Tibial artery (tissue), 4 donors: ENCODE results near the gene ZNF813.
"Not testable (repeated sequence)": the region's sequence is repeated elsewhere in the genome, so short reads cannot be mapped to it uniquely, and the experiment has no call there.

ENCODE experiments used
- DNase-seq, 2 donors: peaks; one replicate each; pipeline ENCODE4 v3.0.0-alpha.2; 2019
- H3K27ac ChIP-seq, 2 donors: fragments of 200-600 bp; sonication (generic) in 1 of 2; 1 replicate in 1 of 2; 2 replicates in 1 of 2; pipeline ENCODE4 v1.5.1; 2018 to 2019; ENCODE audit warnings: mild to moderate bottlenecking in 1 of 2
- H3K27me3 ChIP-seq, 2 donors: fragments of 200-600 bp; sonication (generic) in 1 of 2; one replicate each; pipeline versions ENCODE4 v1.5.1 to v1.6.0; 2016 to 2019
- H3K36me3 ChIP-seq, 3 donors: fragments of 200-600 bp; sonication (generic) in 2 of 3; one replicate each; pipeline ENCODE4 v1.5.1; 2016 to 2019; ENCODE audit warnings: mild to moderate bottlenecking in 2 of 3
- H3K4me1 ChIP-seq, 4 donors: fragments of 200-600 bp; sonication (generic) in 2 of 4; 1 replicate in 3 of 4; 2 replicates in 1 of 4; pipeline ENCODE4 v1.5.1; 2016 to 2019
- H3K4me3 ChIP-seq, 2 donors: fragments of 200-600 bp; sonication (generic) in 1 of 2; 1 replicate in 1 of 2; 2 replicates in 1 of 2; pipeline ENCODE4 v1.5.1; 2018 to 2019; ENCODE audit warnings: mild to moderate bottlenecking in 2 of 2
- H3K9me3 ChIP-seq, 3 donors: fragments of 200-600 bp; sonication (generic) in 1 of 3; one replicate each; pipeline ENCODE4 v1.5.1; 2016 to 2019
- intact Hi-C: fragments of 100-400 bp; cut with DNase I; formaldehyde crosslinking; loops from one replicate; pipeline ENCODE4 v1.15.0; 2023; ENCODE audit warnings: low total_unique reads
- TF ChIP-seq, protein P1 (sequence below), 2 experiments: fragments of 200-600 bp in 1 of 2; fragments of 450-650 bp in 1 of 2; IDR thresholded peaks; one replicate each; pipeline ENCODE4 v1.5.1; 2017 to 2019; ENCODE audit warnings: antibody characterized with exemption in 2 of 2, mild to moderate bottlenecking in 1 of 2, moderate library complexity in 1 of 2

The ZNF813 gene

DNA sequence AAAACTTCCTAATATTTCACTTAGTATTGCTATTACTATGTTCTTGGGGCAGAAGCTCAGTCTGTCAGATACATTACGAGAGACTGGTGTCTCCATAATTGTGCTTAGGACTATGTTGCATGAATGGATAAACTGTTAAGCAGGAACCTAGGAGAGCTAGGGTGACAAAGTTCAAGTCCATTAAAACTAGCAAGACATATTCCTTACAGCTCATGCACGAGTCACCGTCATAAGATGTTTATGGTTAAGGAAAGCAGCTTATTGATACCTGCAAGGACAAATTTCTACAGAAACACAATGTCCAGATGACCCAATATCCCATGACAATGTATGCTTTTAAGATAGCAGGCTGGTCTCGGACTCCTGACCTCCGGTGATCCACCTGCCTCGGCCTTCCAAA lies 5.7 kb upstream of the ZNF813 start:
- Histone ChIP-seq H3K9me3 (peaks cover 8 to 35% (median 11%) of the 10 kb centered on the region in 3 donors), H3K27me3 (no peaks in the 10 kb centered on the region), H3K4me3 (no peak overlapping the region), H3K36me3 (peaks cover 12 to 19% (median 14%) of the 10 kb centered on the region in 3 donors), H3K4me1 (peaks cover 0 to 7% (median 2%) of the 10 kb centered on the region in 4 donors), H3K27ac (no peak overlapping the region)
- DNase-seq: no peak
- TF ChIP-seq, protein P1, sequence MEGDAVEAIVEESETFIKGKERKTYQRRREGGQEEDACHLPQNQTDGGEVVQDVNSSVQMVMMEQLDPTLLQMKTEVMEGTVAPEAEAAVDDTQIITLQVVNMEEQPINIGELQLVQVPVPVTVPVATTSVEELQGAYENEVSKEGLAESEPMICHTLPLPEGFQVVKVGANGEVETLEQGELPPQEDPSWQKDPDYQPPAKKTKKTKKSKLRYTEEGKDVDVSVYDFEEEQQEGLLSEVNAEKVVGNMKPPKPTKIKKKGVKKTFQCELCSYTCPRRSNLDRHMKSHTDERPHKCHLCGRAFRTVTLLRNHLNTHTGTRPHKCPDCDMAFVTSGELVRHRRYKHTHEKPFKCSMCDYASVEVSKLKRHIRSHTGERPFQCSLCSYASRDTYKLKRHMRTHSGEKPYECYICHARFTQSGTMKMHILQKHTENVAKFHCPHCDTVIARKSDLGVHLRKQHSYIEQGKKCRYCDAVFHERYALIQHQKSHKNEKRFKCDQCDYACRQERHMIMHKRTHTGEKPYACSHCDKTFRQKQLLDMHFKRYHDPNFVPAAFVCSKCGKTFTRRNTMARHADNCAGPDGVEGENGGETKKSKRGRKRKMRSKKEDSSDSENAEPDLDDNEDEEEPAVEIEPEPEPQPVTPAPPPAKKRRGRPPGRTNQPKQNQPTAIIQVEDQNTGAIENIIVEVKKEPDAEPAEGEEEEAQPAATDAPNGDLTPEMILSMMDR (IDR thresholded peaks at IDR 0.05): no peak
- intact Hi-C loops: loop anchor here (10.0 kb wide), 1 partner anchor 53 kb away; no protein-coding TSS in a partner anchor

DNA sequence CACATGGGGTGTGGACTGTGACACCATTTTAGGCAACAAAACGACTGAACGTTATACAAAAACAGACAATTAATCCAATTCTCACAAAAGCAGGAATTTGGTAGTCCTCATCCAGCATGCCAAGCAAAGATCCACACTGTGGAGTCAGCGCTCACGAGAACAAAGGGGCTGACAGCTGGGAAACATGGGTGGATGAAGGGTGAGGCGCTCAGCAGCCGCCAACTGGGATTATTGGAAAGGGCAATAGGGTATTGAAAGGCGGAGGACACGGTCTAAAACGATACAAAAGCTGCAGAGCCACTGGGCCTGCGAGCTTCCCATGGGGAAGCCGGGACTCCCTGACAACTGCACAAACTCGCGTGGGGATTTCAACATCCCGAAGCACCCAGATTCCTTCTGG lies 4.7 kb upstream of the ZNF813 start:
- no peak overlapping the region for H3K4me3 ChIP-seq
- no peak for DNase-seq
- H3K27ac ChIP-seq: no peak overlapping the region
- H3K9me3 ChIP-seq: peaks cover 0 to 26% (median 3%) of the 10 kb centered on the region in 3 donors
- no peaks in the 10 kb centered on the region for H3K27me3 ChIP-seq
- H3K36me3 ChIP-seq: peaks cover 8 to 11% (median 9%) of the 10 kb centered on the region in 3 donors
- peaks cover 0 to 9% (median 3%) of the 10 kb centered on the region in 4 donors for H3K4me1 ChIP-seq
- intact Hi-C loops: loop anchor here (10.0 kb wide), 1 partner anchor 52 kb away; no protein-coding TSS in a partner anchor
- TF ChIP-seq, protein P1 (IDR thresholded peaks at IDR 0.05): no peak

DNA sequence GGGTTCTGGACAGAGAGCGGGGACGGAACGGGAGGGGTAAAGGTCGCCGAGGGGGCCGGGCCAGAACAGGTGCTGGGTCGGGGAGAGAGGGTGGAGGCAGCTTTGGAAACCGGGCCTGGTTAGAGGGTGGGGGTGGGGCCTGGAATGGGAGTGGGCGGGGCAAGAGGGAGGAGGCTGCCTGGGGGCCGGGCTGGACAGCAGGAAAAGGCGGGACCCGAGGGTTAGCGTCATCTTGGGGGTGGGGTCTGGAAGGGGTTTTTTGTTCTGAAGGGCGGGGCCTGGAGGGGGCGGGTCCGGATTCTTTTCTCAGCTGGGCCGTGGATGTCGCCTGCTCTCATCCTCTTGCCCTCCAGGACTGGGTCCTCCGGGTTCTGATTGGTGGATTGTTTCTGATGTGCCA lies 4.3 kb upstream of the ZNF813 start:
- H3K4me1 ChIP-seq: peaks cover 0 to 11% (median 5%) of the 10 kb centered on the region in 4 donors
- H3K9me3 ChIP-seq: peaks cover 0 to 22% (median under 1%) of the 10 kb centered on the region in 3 donors
- H3K27ac ChIP-seq: no peak overlapping the region
- peaks cover 6 to 8% (median 7%) of the 10 kb centered on the region in 3 donors for H3K36me3 ChIP-seq
- TF ChIP-seq, protein P1 (IDR thresholded peaks at IDR 0.05): no peak
- DNase-seq: no peak
- intact Hi-C loops: loop anchor here (10.0 kb wide), 1 partner anchor 52 kb away; no protein-coding TSS in a partner anchor
- H3K27me3 ChIP-seq: no peaks in the 10 kb centered on the region
- no peak overlapping the region for H3K4me3 ChIP-seq

DNA sequence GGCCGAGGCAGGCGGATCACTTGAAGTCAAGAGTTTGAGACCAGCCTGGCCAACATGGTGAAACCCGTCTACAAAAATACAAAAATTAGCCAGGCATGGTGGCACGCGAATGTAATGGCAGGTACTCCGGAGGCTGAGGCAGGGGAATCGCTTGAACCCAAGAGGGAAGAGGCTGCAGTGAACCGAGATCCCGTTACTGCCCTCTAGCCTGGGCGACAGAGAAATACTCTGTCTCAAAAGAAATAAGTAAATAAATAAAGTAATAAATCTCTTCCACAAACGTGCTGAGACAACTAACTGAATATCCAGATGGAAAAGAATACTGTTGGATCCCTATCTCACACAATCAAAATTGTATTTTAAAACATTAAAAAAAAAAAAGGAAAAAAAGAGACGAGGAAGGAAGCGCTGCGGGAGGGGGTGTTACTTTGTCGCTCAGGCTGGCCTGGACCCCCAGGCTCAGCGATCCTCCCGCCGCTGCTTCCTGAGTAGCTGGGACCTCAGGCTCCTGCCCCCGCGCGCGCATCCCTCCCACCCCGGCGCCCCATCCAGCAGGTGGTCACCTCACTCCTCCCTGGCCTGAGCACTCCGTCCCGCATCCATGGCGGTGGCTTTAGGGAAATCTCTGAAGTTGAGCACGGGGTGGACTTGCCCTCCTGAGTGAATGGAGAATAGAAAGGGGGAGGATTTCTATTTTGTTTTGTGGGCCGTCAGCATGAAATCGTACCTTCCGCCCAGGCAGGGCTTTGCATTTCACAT lies 628 bp upstream of the ZNF813 start:
- Histone ChIP-seq H3K36me3 (no peaks in the 10 kb centered on the region), H3K4me3 (peak overlapping the region; percentile 60 to 83), H3K9me3 (peaks cover 0 to 6% (median 0%) of the 10 kb centered on the region in 3 donors), H3K27ac (peak overlapping the region in 1 of 2 donors; percentile 76), H3K27me3 (no peaks in the 10 kb centered on the region), H3K4me1 (peaks cover 0 to 22% (median 8%) of the 10 kb centered on the region in 4 donors)
- peak; percentile 26 to 68 for DNase-seq
- intact Hi-C loops: loop anchor here (10.0 kb wide), 1 partner anchor 48 kb away; no protein-coding TSS in a partner anchor
- TF ChIP-seq, protein P1 (IDR thresholded peaks at IDR 0.05): no peak

DNA sequence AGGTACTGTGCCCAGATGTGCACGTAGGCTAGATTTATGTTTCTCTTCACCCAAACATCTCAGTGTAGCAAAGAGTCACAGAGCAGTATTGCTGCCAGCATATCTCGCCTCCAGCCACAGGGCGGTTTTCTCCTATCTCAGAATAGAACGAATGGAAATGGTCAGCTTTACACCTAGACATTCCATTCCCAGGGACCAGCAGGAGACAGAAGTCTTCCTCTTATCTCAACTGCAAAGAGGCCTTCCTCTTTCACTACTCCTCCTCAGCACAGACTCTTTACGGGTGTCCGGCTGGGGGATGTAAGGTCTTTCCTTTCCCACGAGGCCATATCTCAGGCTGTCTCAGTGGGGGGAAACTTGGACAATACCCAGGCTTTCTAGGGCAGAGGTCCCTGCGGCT lies 1.1 kb downstream of the ZNF813 start:
- H3K27me3 ChIP-seq, H3K9me3 ChIP-seq, H3K27ac ChIP-seq, DNase-seq: not testable (repeated sequence)
- intact Hi-C loops: loop anchor here (10.0 kb wide), 1 partner anchor 46 kb away; no protein-coding TSS in a partner anchor
- peaks cover 0 to 22% (median 6%) of the 10 kb centered on the region in 4 donors for H3K4me1 ChIP-seq
- peaks cover 0 to 11% (median 8%) of the 10 kb centered on the region in 3 donors for H3K36me3 ChIP-seq
- peak overlapping the region; percentile 60 to 83 for H3K4me3 ChIP-seq

DNA sequence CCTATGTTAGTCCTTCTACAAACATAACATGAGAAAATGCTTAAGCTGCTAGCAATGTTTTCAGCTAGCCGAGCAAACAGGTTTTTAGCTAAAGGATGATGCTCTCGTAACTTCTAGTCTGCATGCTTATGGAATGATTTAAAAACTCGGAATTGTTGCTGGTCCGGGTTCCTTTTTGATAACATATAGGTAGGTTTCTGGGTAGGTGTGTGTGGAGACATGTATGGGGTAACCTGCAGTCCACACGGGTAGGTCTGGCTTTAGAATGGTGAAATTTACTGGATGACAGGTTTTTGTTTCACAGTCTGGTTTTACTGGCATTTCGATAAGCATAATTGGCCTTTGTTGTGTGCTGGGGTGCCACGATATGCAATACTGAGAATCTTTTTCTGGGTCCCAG lies 4.4 kb downstream of the ZNF813 start:
- H3K9me3 ChIP-seq: peaks cover 6 to 31% (median 18%) of the 10 kb centered on the region in 3 donors
- no peak overlapping the region for H3K4me3 ChIP-seq
- intact Hi-C loops: loop anchor here (2.0 kb wide), 1 partner anchor 273 kb away; no protein-coding TSS in a partner anchor
- peaks cover 0 to 18% (median 4%) of the 10 kb centered on the region in 4 donors for H3K4me1 ChIP-seq
- H3K27me3 ChIP-seq: no peaks in the 10 kb centered on the region
- TF ChIP-seq, protein P1 (IDR thresholded peaks at IDR 0.05): no peak
- peaks cover 29 to 43% (median 29%) of the 10 kb centered on the region in 3 donors for H3K36me3 ChIP-seq
- no peak for DNase-seq
- no peak overlapping the region for H3K27ac ChIP-seq

DNA sequence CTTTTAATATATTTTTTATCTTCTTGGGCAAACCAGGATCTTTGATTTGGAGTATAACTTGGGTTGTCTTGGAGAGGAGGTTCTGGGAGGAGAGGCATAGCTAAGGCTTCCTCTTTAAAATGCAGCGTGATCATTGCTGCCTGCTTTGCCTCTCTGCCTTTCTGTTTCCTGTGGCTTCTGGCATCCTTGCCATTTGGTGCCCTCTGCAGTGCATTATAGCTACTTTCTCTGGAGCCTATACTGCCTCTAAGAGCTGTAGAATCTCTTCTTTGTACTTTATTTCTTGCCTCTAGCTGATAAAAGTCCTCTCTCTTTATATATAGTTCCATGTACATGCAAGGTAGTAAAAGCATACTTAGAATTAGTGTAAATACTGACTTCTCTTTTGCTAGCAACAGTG lies 7.3 kb downstream of the ZNF813 start:
- H3K4me3 ChIP-seq, DNase-seq, H3K4me1 ChIP-seq, H3K27me3 ChIP-seq, intact Hi-C loops, H3K27ac ChIP-seq: not testable (repeated sequence)
- H3K9me3 ChIP-seq: peaks cover 6 to 57% (median 32%) of the 10 kb centered on the region in 3 donors
- peaks cover 53 to 72% (median 54%) of the 10 kb centered on the region in 3 donors for H3K36me3 ChIP-seq

DNA sequence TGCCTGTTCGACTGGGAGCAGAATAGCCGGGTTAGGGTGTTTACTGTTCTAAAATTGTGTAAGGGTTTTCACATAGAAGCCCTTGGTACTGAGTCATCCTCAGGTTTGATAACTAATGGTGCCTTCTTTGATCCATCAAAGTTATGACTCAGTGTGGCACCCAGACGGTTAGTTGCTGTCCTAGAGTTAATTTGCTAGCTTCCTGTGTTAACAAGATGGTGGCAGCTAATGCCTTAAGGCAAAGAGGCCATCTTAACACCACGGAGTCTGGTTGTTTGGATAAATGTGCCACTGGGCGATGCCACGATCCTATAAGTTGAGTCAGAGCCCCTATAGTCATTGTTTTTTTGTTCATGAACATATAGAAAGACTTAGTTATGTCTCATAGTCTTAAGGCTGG lies 7.9 kb downstream of the ZNF813 start:
- H3K27ac ChIP-seq, intact Hi-C loops, DNase-seq, H3K4me3 ChIP-seq, H3K27me3 ChIP-seq, H3K4me1 ChIP-seq: not testable (repeated sequence)
- H3K36me3 ChIP-seq: peaks cover 57 to 77% (median 59%) of the 10 kb centered on the region in 3 donors
- peaks cover 10 to 63% (median 36%) of the 10 kb centered on the region in 3 donors for H3K9me3 ChIP-seq
